Measurements from ENCODE around the gene CAPRIN1.
"Not testable (repeated sequence)": the region's sequence is repeated elsewhere in the genome, so short reads cannot be mapped to it uniquely, and the experiment has no call there.

The CAPRIN1 gene

DNA sequence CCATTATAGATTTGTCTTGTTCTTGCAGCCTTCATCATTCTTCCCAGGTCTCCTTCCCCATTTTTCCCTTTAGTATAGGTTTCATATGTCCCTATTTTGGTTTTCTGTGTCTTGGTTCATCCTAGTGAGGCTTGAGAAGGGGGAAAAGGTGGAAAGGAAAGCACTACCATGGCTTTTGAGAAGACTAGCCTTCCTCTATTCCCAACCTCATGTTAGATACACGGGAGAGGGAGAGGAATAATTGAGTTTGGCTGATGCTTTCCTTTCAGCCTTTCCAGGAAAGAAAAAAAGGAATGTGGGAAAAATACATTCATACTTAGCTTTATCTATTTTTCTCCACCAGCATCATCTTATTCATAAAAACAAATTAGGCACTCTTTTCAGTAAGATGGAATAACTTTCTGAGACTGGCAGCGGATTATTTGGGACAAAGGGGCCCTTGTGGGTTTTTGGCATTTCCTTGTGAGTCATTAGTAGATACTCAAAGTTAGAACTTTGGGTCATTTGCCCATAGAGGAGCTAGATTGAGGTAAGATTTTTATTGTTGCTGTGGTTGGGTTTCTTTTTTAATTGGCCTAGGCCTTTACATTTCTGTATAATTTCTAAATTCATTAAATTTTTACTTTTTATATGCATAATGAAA, 23.8 kb downstream of the CAPRIN1 start:
- no peak for TF ChIP-seq CTCF (IDR thresholded peaks at IDR 0.05; ENCODE audit: insufficient read depth, low read length, missing control alignments)
- ChIA-PET CTCF (interaction anchor here (1.3 to 2.9 kb wide), 2 partner anchors 78 to 218 kb away, joined by 3 to 24 read pairs; no protein-coding TSS in a partner anchor), POLR2A (interaction anchor here (2.3 kb wide), 1 partner anchor 30 kb away, joined by 10 read pairs; the partner anchor contains the start of gene NAT10)
- H3K4me3 ChIP-seq (ENCODE audit: low read depth, low read length) = no peak overlapping the region
- DNase-seq (ENCODE audit: low read depth, low spot score) = no peak

DNA sequence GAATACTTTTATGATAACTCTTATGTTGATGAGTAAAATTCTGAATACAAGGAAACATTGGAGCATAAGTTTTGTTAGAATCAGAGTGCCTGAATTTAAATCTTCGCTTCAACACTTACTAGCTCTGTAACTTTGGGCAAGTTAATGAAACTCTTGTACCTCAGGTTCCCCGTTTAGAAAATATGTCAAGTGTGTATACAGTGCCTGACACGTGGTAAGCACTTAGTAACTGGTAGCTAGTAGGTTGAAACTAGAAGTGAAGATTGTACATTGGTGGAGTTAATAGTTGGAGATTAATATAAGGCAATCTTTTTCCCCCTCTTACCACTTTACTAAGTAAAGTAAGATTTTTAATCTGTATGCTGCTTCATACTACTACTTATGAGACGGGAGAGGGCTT, 29.1 kb downstream of the CAPRIN1 start:
- TF ChIP-seq CTCF (IDR thresholded peaks at IDR 0.05; ENCODE audit: insufficient read depth, low read length, missing control alignments) = no peak
- H3K4me3 ChIP-seq (ENCODE audit: low read depth, low read length) = no peak overlapping the region
- POLR2A ChIA-PET = no interaction called here
- CTCF ChIA-PET = interaction anchor here (0.7 to 1.3 kb wide), 7 partner anchors 19 to 264 kb away, joined by 3 to 5 read pairs (median 3); no protein-coding TSS in a partner anchor
- no peak for DNase-seq (ENCODE audit: low read depth, low spot score)

DNA sequence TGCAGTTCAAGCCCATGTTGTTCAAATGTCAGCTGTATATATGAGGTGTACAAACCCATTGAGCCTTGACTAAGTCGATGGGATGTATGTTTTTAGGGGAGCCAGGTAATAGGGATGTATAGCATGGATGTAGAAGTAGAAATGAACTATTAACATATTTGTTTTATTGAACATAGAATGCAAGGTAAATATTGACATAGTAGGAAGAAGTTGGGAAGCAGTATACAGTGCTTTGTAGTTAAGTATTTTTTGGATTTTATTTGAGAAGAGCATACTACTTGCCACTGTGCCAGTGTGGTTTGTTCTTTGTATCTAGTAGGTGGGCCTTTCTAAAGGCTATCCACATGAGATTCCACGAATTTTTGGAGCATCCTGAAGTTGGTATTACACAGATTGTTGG, 33.1 kb downstream of the CAPRIN1 start:
- TF ChIP-seq CTCF (IDR thresholded peaks at IDR 0.05; ENCODE audit: insufficient read depth, low read length, missing control alignments) = no peak
- DNase-seq (ENCODE audit: low read depth, low spot score) = no peak
- POLR2A ChIA-PET = no interaction called here
- CTCF ChIA-PET = interaction anchor here (0.8 kb wide), 1 partner anchor 33 kb away, joined by 3 read pairs; the partner anchor contains the start of gene CAPRIN1
- H3K4me3 ChIP-seq (ENCODE audit: low read depth, low read length) = no peak overlapping the region

- CTCF ChIA-PET = no interaction called here
- POLR2A ChIA-PET = no interaction called here
- no peak overlapping the region for H3K4me3 ChIP-seq (ENCODE audit: low read depth, low read length)
- no peak for TF ChIP-seq CTCF (IDR thresholded peaks at IDR 0.05; ENCODE audit: insufficient read depth, low read length, missing control alignments)
- no peak for DNase-seq (ENCODE audit: low read depth, low spot score)
These were observed 35.2 kb downstream of the CAPRIN1 start for GRCh38 chr11:34086554-34087283.

DNA sequence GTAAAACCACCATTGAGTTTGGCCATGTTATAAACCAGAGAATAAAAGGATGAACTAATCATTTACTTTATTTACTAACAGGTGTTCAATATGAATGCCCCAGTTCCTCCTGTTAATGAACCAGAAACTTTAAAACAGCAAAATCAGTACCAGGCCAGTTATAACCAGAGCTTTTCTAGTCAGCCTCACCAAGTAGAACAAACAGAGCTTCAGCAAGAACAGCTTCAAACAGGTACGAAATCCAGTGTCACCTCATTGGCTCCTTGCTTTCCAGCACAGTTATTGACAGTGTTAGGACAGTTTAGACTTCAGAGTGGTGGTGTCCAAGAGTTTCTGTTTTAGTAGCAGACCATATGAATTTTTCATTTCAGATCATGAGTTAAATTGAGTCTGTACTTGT, 40.3 kb downstream of the CAPRIN1 start:
- ChIA-PET CTCF (no interaction called here), POLR2A (no interaction called here)
- no peak for TF ChIP-seq CTCF (IDR thresholded peaks at IDR 0.05; ENCODE audit: insufficient read depth, low read length, missing control alignments)
- DNase-seq (ENCODE audit: low read depth, low spot score) = no peak
- no peak overlapping the region for H3K4me3 ChIP-seq (ENCODE audit: low read depth, low read length)

- POLR2A ChIA-PET; DNase-seq (ENCODE audit: low read depth, low spot score); H3K4me3 ChIP-seq (ENCODE audit: low read depth, low read length): not testable (repeated sequence)
- CTCF ChIA-PET = interaction anchor here (0.6 to 0.9 kb wide), 2 partner anchors 237 to 658 kb away, joined by 3 read pairs; no protein-coding TSS in a partner anchor
These were observed 43.4 kb downstream of the CAPRIN1 start for GRCh38 chr11:34094900-34095299.

Data from AG04449 (cell line).